Measurements from ENCODE around the gene CTDSPL.
"Not testable (repeated sequence)": the region's sequence is repeated elsewhere in the genome, so short reads cannot be mapped to it uniquely, and the experiment has no call there.

The CTDSPL gene

DNA sequence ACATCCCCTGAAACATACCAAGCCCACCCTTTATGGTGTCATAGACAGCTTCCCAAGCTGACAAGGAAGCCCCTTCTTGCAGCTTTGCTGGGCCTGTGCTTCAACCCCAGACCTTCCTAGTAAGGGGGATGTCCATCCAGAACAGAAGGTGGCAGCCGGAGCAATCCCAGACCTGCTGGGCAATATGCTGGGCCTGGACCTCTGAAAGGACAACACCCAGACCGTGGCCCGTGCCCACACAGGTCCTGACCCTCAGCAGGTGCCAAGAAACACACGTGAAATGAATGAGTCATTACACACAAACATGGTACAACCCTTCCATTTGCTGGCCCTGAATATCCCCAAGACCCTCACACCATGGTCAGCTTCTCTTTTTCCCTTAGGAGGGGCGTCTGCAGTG is 109.1 kb downstream of the CTDSPL start:
- no peak for FAIRE-seq

DNA sequence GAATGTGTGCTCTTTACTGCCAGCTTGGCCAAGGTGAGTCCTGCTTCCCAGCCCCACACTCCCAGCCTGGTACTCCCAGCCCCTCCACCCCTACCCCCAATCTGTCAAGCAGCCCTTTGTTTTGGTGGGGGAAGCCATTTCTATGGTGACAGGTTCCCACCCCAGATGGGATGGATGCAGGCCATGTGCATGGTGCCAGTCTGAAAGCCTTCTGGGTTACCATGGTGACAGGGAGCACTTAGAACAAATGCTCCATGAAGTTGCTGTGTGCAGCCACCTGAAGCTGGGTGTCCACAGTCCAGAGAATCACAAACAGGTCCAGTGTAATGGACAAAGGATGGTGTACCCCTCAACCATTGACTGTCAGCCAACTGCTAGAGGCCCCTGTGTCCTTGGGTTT is 109.8 kb downstream of the CTDSPL start:
- no peak for FAIRE-seq

GRCh38 chr3:37972056-37972455 is 110.4 kb downstream of the CTDSPL start:
- not testable (repeated sequence) for FAIRE-seq

DNA sequence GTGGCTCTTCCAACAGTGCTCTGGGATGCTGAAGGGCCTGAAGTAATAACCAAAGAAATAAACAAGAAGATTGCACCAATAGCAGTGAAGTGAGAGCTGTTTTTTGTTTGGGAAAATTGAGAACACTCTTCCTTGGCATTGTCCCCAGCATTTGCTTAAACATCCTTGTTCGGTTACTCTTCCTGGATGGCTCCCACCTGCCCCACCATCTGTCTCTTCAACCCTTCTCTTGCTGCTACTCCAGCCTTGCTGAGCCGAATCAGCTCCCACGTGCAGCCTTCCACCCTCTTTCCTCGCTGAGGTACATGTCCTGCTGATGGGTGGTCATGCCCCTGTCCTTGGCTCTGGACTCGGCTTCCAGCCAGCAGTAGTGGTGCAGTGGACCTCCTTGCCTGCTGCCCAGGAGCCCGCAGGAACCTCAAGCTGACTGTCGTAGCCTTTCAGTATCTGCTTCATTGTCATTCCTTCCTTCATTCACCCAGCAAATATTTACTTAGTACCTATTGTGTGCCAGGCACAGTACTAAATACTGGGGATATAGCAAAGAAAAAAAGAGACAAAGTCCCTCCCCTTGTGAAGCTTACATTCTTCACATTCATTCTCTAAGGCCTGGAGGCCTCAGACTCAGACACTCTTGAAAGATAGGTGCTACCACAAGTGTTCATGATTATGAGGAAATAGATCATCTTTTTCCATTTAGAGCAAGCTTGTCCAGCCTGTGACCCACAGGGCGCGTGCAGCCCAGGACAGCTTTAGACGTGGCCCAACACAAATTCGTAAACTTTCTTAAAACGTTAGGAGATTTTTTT is 111.8 kb downstream of the CTDSPL start:
- no peak for FAIRE-seq

DNA sequence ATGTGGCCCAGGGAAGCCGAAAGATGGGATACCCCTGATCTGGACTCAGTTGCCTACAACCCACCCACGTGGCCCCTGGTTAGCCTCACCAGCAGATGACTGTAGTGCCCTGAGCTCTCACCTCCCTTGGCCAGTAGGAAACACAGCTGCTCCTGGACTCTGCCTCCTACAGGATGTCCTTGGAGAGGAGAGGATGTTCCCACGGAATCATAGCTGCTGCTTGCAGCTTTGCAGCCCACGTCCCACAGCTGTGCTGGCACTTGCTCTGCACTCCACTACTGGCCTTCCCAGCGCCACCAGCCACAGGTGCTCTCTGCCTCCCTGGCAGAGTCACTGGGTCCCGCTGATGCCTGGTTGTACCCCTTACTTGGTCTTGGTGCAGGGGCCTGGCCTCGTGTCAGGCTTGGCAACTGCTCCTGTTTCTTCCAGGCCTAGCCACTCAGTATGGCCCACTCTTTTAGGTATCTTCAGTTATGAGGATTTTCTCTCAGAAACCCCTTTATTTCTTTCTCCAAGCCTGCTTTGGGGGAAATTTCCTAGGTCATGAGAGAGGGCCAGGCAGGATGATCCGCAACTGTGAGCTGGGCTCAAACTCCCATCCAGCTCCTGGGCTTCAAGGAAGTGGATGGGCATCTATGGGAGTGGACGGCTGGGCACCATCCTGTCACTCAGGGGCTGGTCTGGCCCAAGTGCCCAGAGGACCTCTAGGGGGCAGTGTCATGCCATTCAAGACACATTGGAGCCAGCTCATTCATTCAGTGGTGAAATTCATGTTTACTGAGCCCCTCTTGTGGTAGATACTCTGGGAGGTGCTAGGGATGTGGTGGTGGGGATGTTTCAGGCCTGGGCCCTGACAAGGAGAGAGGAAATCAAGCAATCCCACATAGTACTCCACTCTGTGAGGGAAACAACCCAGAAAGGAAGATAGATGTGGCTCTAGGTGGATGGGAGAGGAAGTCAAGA is 112.7 kb downstream of the CTDSPL start:
- FAIRE-seq = no peak

GRCh38 chr3:37979541-37980461 is 118.1 kb downstream of the CTDSPL start:
- no peak for FAIRE-seq

DNA sequence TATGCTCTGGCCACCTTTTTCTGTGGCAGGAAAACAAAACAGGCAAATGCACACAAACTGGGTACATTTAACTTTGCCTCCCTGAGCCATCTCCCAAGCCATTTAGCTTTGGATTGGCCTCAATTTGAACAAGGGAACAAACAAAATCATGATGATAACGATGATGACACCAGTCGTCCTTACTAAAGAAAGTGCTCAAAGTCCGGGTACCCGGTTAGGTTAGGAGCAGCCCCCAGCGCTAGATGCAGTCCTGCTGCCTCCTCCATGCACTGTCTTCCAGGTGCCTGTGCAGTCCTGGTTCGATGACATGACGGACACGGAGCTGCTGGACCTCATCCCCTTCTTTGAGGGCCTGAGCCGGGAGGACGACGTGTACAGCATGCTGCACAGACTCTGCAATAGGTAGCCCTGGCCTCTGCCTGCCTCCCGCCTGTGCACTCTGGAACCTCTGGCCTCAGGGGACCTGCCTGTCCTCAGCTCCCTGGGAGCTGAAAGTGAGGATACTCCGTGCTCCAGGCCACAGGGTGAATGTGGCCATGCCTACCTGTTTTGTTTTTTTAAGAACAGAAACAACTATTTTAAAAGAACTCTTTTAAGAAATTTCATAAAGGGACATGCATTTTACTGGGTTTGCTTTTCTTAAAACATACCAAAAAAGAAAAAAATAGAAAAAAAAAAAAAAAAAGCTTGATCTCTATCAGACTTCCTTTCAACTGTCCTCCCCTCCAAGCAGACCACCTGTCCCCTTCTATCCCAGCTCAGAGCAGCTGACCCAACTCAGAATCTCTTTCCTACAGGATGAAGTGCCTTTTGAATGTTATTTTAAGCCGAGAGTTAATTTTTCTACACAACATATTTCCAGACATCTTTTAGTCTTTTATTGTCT is 119.0 kb downstream of the CTDSPL start:
- no peak for FAIRE-seq

- no peak for FAIRE-seq
These were observed 119.6 kb downstream of the CTDSPL start for GRCh38 chr3:37981348-37981664.

DNA sequence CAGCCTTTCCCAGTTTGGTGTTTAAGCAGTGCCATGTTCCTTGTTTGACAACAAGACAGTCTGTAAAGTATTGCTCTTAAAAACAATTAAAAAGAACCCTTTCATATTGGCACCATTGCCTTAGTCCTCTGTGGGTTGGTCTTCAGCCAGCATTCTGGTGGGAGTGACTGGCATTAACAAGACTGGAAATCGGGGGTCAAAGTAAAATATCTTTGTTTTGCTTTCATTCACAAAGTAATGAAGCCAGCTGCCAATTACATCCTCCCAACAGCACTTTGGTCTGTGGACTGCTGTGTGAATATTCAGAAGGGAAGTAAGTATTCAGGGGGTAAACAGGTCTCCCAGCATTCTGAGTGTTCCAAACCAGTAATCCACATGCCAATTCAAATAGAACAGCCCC is 120.7 kb downstream of the CTDSPL start:
- FAIRE-seq = no peak

DNA sequence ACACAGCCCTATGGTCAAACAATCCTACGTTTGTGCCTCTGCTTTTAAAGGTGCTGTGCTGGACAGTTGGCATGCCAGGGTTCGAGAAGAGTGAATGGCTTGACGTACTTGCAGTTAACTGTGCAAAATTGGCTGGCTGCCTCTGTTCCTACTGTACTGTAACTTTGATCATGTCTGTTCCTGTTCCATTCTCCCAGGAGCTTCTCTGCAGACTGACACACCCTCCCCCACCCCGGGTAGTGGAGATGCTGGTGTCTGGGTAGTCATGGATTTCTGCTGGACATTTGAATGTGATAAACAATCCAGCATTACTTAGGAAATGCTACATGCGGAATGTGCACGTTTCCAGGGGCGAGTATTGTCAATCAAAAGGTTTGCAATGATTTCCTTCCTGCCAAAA is 122.4 kb downstream of the CTDSPL start:
- FAIRE-seq = no peak

- no peak for FAIRE-seq
These were observed 122.9 kb downstream of the CTDSPL start for GRCh38 chr3:37984596-37984995.

- FAIRE-seq = no peak
These were observed 124.1 kb downstream of the CTDSPL start for GRCh38 chr3:37985637-37986320.

GRCh38 chr3:37986479-37987314 is 125.0 kb downstream of the CTDSPL start:
- FAIRE-seq = no peak

- no peak for FAIRE-seq
These were observed 125.6 kb downstream of the CTDSPL start for GRCh38 chr3:37987315-37987697.

DNA sequence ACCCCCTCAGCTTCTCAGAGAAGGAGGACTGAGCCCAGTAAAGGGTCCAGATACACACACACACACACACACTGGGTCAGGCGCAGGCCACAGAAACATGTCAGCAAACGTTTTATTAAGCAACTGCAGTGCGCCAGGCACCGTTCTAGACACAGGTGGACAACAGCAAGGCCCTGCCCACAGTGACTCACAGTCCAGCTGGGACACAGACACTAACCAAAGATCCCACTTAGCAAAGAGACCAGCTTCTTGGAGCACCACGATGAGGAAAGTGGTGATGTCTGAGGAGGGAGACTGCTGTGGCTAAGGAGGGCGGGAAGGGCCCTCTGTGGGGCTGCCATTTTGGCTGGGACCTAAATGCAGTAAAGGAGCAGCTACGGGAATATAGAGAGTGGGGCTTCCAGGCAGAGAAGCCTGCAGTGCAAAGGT is 126.1 kb downstream of the CTDSPL start:
- FAIRE-seq = no peak

DNA sequence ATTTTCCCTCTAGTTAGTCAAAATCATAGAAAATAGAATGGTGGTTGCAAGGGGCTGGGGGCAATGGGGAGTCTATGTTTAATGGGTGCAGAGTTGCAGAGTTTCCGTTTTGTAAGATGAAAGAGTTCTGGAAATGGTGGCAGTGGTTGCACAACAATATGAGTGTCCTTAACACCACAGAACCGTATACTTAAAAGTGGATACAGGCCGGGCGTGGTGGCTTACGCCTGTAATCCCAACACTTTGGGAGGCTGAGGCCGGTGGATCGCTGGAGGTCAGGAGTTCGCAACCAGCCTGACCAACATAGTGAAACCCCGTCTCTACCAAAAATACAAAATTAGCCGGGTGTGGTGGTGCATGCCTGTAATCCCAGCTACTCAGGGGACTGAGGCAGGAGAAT is 126.7 kb downstream of the CTDSPL start:
- FAIRE-seq = not testable (repeated sequence)

GRCh38 chr3:37988931-37989525 is 127.3 kb downstream of the CTDSPL start:
- no peak for FAIRE-seq

GRCh38 chr3:37989821-37990480 is 128.3 kb downstream of the CTDSPL start:
- no peak for FAIRE-seq

DNA sequence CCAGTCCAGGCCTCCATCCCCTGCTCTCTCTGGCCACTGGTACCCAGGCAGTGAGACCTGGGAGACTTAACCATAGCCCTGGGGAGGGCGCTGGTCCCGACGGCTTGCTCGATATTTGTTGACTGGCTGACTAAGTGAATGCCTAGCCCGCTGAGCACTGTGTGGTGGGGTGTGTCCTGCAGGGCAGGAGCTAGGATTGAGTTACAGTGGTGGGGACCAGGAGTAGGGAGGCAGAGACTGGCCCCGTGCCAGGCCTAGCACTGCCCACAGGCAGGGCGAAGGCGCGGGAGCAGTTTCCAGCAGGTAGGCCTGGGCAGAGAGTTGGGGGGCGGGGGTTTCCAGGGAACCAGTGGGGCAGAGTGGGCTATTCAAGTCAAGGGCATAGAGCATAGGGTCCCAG is 128.8 kb downstream of the CTDSPL start, which contains the start of gene VILL:
VILL (plus strand) TSS at position 260 of the 400 bp plus-strand sequence. CDS start 2,887 bp downstream, outside the sequence.
- no peak for FAIRE-seq

Data from endometrium (tissue), 2 donors.